Parathyroid adenoma (tissue), 2 donors: ENCODE results near the gene IL3.
A peak's percentile ranks its signal among the peaks of the same experiment; 100 is the strongest.

ENCODE experiments used
- H2AFZ ChIP-seq: fragments of 300-600 bp; sonication (generic); one replicate; pipeline ENCODE4 v1.7.0; 2017; ENCODE audit warnings: antibody characterized with exemption, mild to moderate bottlenecking
- H3K27ac ChIP-seq: fragments of 300-600 bp; sonication (generic); one replicate; pipeline ENCODE4 v1.7.0; 2017
- H3K27me3 ChIP-seq: fragments of 300-600 bp; sonication (generic); one replicate; pipeline ENCODE4 v1.7.0; 2017; ENCODE audit warnings: low read length; ENCODE audit not compliant: control insufficient read depth, insufficient read depth
- H3K36me3 ChIP-seq: fragments of 300-600 bp; sonication (generic); one replicate; pipeline ENCODE4 v1.7.0; 2017; ENCODE audit warnings: low read length; ENCODE audit not compliant: control insufficient read depth, insufficient read depth
- H3K4me1 ChIP-seq: fragments of 300-600 bp; sonication (generic); one replicate; pipeline ENCODE4 v1.7.0; 2017; ENCODE audit warnings: control low read depth
- H3K4me2 ChIP-seq: fragments of 300-600 bp; sonication (generic); one replicate; pipeline ENCODE4 v1.7.0; 2017; ENCODE audit warnings: low read length
- H3K4me3 ChIP-seq: fragments of 300-600 bp; sonication (generic); one replicate; pipeline ENCODE4 v1.7.0; 2017; ENCODE audit warnings: low read depth, low read length
- H3K79me2 ChIP-seq: fragments of 300-600 bp; sonication (generic); one replicate; pipeline ENCODE4 v1.7.0; 2017; ENCODE audit warnings: control low read depth
- H3K9ac ChIP-seq: fragments of 300-600 bp; sonication (generic); one replicate; pipeline ENCODE4 v1.7.0; 2017; ENCODE audit warnings: mild to moderate bottlenecking
- H3K9me3 ChIP-seq: fragments of 300-600 bp; sonication (generic); one replicate; pipeline ENCODE4 v1.7.0; 2017; ENCODE audit warnings: low read length; ENCODE audit not compliant: control insufficient read depth
- TF ChIP-seq, protein P1 (sequence below): fragments of 300-600 bp; sonication (generic); IDR thresholded peaks from one replicate; pipeline ENCODE4 v1.7.0; 2017; ENCODE audit warnings: antibody characterized with exemption, mild to moderate bottlenecking
- donor health status: primary hyperparathyroidism.

Gene IL3, protein sequence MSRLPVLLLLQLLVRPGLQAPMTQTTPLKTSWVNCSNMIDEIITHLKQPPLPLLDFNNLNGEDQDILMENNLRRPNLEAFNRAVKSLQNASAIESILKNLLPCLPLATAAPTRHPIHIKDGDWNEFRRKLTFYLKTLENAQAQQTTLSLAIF

DNA sequence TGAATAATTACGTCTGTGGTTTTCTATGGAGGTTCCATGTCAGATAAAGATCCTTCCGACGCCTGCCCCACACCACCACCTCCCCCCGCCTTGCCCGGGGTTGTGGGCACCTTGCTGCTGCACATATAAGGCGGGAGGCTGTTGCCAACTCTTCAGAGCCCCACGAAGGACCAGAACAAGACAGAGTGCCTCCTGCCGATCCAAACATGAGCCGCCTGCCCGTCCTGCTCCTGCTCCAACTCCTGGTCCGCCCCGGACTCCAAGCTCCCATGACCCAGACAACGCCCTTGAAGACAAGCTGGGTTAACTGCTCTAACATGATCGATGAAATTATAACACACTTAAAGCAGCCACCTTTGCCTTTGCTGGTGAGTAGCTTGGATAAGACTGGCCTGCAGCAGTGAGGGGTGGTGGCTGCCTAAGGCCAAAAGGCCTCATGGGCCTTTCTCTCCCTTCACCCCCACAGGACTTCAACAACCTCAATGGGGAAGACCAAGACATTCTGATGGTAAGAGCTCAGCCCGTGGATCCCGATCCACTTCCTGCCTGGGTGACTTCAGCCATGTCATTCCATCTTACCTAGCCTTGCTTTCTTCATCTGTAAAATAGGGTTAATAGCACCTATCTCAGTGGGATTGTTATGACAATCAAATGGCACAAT, at the start of gene IL3:
IL3 (plus strand) TSS at position 155 of the 661 bp plus-strand sequence; CDS start at position 207, 52 bp downstream.
- H3K36me3 ChIP-seq: no peaks in the 10 kb centered on the region
- no peak within 1 kb of the TSS for H2AFZ ChIP-seq
- H3K79me2 ChIP-seq: no peaks in the 10 kb centered on the region
- no peaks in the 10 kb centered on the region for H3K9me3 ChIP-seq
- H3K27ac ChIP-seq: no peak within 1 kb of the TSS
- H3K4me2 ChIP-seq: no peak within 1 kb of the TSS
- TF ChIP-seq, protein P1, sequence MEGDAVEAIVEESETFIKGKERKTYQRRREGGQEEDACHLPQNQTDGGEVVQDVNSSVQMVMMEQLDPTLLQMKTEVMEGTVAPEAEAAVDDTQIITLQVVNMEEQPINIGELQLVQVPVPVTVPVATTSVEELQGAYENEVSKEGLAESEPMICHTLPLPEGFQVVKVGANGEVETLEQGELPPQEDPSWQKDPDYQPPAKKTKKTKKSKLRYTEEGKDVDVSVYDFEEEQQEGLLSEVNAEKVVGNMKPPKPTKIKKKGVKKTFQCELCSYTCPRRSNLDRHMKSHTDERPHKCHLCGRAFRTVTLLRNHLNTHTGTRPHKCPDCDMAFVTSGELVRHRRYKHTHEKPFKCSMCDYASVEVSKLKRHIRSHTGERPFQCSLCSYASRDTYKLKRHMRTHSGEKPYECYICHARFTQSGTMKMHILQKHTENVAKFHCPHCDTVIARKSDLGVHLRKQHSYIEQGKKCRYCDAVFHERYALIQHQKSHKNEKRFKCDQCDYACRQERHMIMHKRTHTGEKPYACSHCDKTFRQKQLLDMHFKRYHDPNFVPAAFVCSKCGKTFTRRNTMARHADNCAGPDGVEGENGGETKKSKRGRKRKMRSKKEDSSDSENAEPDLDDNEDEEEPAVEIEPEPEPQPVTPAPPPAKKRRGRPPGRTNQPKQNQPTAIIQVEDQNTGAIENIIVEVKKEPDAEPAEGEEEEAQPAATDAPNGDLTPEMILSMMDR: no peak
- no peaks in the 10 kb centered on the region for H3K27me3 ChIP-seq
- H3K4me1 ChIP-seq: no peaks in the 10 kb centered on the region
- no peak within 1 kb of the TSS for H3K9ac ChIP-seq
- no peak within 1 kb of the TSS for H3K4me3 ChIP-seq

DNA sequence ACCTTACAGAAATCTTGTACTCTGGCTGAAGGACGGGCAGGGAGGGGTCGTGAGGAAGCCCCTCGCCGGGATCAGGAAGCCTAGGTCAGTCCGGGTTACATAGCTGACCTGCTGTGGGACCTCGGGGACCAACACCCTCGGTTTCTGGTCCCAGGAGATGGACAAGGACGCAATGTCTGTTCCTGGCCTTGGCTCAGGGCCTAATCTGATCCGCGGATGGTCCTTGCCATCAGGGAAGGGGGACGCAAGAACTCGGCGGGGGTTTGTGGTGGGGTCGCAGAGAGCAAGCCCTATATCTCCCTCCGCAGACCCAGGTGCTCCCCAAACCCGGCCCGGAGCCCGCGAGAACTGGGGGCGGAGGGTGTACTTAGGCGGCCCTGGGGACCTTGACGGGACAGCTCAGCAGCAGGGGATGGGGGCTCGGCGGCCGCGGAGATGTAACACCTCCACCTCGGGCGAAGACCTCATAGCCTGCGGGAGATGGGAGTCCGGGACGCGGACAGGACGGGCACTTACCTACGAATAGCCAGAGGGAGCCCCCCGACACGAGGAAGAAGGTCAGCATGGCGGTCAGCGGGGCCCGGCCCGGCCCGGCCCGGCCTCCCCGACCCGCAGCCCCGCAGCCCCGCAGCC, 49.4 kb upstream of the IL3 start:
- no peaks in the 10 kb centered on the region for H3K9me3 ChIP-seq
- H3K4me1 ChIP-seq: peaks cover 20% of the 10 kb centered on the region
- no peak overlapping the region for H3K9ac ChIP-seq
- peak overlapping the region; percentile 58 for H3K4me3 ChIP-seq
- no peaks in the 10 kb centered on the region for H3K27me3 ChIP-seq
- H3K36me3 ChIP-seq: no peaks in the 10 kb centered on the region
- peak overlapping the region; percentile 95 for H2AFZ ChIP-seq
- TF ChIP-seq, protein P1: no peak
- peak overlapping the region; percentile 43 for H3K27ac ChIP-seq
- H3K79me2 ChIP-seq: peaks cover 14% of the 10 kb centered on the region
- H3K4me2 ChIP-seq: peak overlapping the region; percentile 82

DNA sequence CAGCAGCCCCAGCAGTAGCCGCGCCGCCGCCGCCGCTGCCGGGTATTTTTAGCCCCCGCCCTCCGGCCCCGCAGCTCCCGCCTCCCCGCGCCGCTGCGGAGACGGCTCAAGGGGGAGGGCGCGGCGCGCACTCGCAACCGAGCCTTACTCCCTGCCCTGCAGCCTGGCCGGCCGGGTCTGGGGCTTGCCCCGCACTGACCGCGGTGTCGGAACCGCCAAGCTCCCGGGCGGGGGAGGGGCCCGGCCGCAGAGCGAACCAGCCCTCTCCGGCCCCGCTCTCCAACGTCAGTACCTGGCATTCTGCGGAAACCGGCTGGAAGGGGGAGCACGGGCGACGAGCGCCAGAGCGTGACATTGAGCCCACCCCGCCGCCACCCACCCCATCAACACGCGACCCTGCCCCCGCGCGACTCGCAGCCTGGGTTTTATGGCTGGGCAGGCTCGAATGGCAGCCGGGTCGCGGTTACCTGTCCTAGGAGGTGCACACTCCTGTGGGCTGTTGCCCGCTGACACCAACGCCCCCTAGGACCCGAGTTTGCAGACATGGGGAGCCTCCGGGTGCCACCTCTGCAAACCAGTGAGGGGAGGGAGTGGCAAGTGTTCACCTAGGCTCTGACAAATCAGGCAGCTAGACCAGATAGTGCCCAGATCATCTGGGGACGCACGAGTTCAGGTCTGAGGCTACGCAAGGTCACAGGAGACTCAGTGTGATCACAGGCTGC, 48.7 kb upstream of the IL3 start, which contains the start of gene ACSL6:
ACSL6 (minus strand) TSS at position 37 of the 722 bp plus-strand sequence. CDS start 105 bp downstream, outside the sequence.
- no peaks in the 10 kb centered on the region for H3K9me3 ChIP-seq
- peaks cover 14% of the 10 kb centered on the region for H3K79me2 ChIP-seq
- TF ChIP-seq, protein P1: no peak
- no peak within 1 kb of the TSS for H3K9ac ChIP-seq
- no peaks in the 10 kb centered on the region for H3K36me3 ChIP-seq
- peak within 1 kb of the TSS; percentile 43 for H3K27ac ChIP-seq
- H3K27me3 ChIP-seq: no peaks in the 10 kb centered on the region
- peak within 1 kb of the TSS; percentile 82 for H3K4me2 ChIP-seq
- peak within 1 kb of the TSS; percentile 95 for H2AFZ ChIP-seq
- peaks cover 20% of the 10 kb centered on the region for H3K4me1 ChIP-seq
- H3K4me3 ChIP-seq: peak within 1 kb of the TSS; percentile 58

DNA sequence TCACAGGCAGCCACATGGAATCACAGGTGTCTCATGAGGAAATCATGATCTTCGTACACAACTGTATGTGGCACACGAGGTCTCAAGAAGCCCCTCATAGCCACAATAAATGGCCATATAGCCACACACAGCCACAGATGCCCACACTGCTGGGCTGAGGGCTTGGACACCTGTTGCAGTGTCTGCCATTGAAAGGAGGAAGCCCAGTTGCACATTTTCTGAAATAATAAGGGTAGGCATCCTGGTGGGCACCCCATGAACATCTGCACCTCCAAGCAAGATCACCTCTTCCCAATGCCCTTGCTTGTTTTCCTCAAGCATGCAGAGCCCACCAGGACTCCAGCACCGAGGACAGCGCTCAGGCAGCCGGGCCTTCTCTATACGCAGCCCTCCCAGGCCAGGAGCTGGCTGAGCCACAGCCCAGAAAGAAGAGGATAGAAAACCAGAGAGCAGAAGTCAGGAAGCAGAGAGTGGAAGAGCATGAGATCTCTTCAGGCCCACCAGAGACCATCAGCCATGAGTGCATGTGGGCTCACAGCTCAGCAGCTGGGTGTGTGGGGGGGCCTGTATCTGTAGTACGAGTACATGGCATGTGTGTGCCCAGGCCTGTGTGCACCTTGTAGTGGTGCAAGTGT, 48.0 kb upstream of the IL3 start:
- Histone ChIP-seq H3K4me1 (peaks cover 20% of the 10 kb centered on the region), H3K27me3 (no peaks in the 10 kb centered on the region), H3K9me3 (no peaks in the 10 kb centered on the region), H2AFZ (peak overlapping the region; percentile 95), H3K79me2 (peaks cover 8% of the 10 kb centered on the region), H3K4me2 (no peak overlapping the region), H3K36me3 (no peaks in the 10 kb centered on the region), H3K4me3 (peak overlapping the region; percentile 58), H3K27ac (no peak overlapping the region), H3K9ac (no peak overlapping the region)
- TF ChIP-seq, protein P1: no peak
